PC-3 (cell line): ENCODE data around the gene PABPN1L. TPM values are rescaled to one million over a fixed set of nuclear protein-coding genes. Genes with fewer than 3 reads are reported as not detected.

ENCODE experiments used
- ATAC-seq: fragments of 200-7000 bp; cut with Tn5 transposase; 2 replicates; pipeline ENCODE4 v1.9.1; 2020; ENCODE audit warnings: mild to moderate bottlenecking, moderate library complexity
- BruUV-seq: library from RNA; stranded (reverse); fragments of 400-500 nt; replicated peaks from 2 replicates; lab custom pipeline; 2021; lab: Mats Ljungman, UMichigan
- CTCF ChIA-PET: fragments of 300-600 bp; sonication (Branson Sonifier 250); formaldehyde crosslinking; loops from one replicate; lab custom pipeline; 2022; ENCODE audit warnings: antibody characterized with exemption; lab: Charles Lee
- POLR2A ChIA-PET: fragments of 300-600 bp; sonication (Branson Sonifier 250); formaldehyde crosslinking; loops from one replicate; lab custom pipeline; 2022; ENCODE audit warnings: antibody characterized with exemption; ENCODE audit not compliant: unreplicated experiment; lab: Charles Lee
- DNase-seq: peaks from one replicate; pipeline ENCODE4 v3.0.0-alpha.2; 2015
- H2AFZ ChIP-seq: fragments of 300-600 bp; sonication (generic); 2 replicates; pipeline ENCODE4 v1.6.0; 2016; ENCODE audit warnings: antibody characterized with exemption, low read length
- H3F3A ChIP-seq: fragments of 300-600 bp; sonication (generic); one replicate; pipeline ENCODE4 v1.6.0; 2017; ENCODE audit warnings: antibody characterized with exemption, low read length, control low read depth, mild to moderate bottlenecking; ENCODE audit not compliant: unreplicated experiment
- H3K27ac ChIP-seq: fragments of 300-600 bp; sonication (generic); 2 replicates; pipeline ENCODE4 v1.5.1; 2016; ENCODE audit warnings: mild to moderate bottlenecking, low read length
- H3K27me3 ChIP-seq: fragments of 300-600 bp; sonication (generic); 2 replicates; pipeline ENCODE4 v1.6.1; 2016; ENCODE audit warnings: low read length, mixed read lengths
- H3K36me3 ChIP-seq: fragments of 300-600 bp; sonication (generic); 2 replicates; pipeline ENCODE4 v1.6.1; 2016; ENCODE audit warnings: low read depth, mixed run types, low read length, mixed read lengths
- H3K4me1 ChIP-seq: fragments of 300-600 bp; sonication (generic); 2 replicates; pipeline ENCODE4 v1.5.1; 2016; ENCODE audit warnings: low read length; ENCODE audit not compliant: insufficient read depth
- H3K4me2 ChIP-seq: fragments of 300-600 bp; sonication (generic); 2 replicates; pipeline ENCODE4 v1.6.0; 2016; ENCODE audit warnings: low read length
- H3K4me3 ChIP-seq: fragments of 300-600 bp; sonication (generic); 2 replicates; pipeline ENCODE4 v1.5.1; 2016; ENCODE audit warnings: mild to moderate bottlenecking, low read length, mixed read lengths
- H3K79me2 ChIP-seq: fragments of 300-600 bp; sonication (generic); 2 replicates; pipeline ENCODE4 v1.6.1; 2017; ENCODE audit warnings: low read length, mixed read lengths
- H3K9ac ChIP-seq: fragments of 300-600 bp; sonication (generic); 2 replicates; pipeline ENCODE4 v1.6.0; 2016; ENCODE audit warnings: mild to moderate bottlenecking, low read length
- H3K9me2 ChIP-seq: fragments of 300-600 bp; sonication (generic); replicated peaks from 2 replicates; pipeline ENCODE4 v1.6.1; 2016; ENCODE audit warnings: mixed run types, low read length, mixed read lengths
- H3K9me3 ChIP-seq: fragments of 300-600 bp; sonication (generic); 2 replicates; pipeline ENCODE4 v1.6.1; 2016; ENCODE audit warnings: low read length, mixed read lengths
- H4K20me1 ChIP-seq: fragments of 300-600 bp; sonication (generic); 2 replicates; pipeline ENCODE4 v1.6.1; 2016; ENCODE audit warnings: low read length, mixed read lengths
- EZH2 ChIP-seq: fragments of 300-600 bp; sonication (generic); IDR thresholded peaks from one replicate; pipeline ENCODE4 v1.6.1; 2017; ENCODE audit warnings: antibody characterized with exemption, mild to moderate bottlenecking, low read length; ENCODE audit not compliant: unreplicated experiment
- EZH2phosphoT487 ChIP-seq: fragments of 300-600 bp; sonication (generic); IDR thresholded peaks from 2 replicates; pipeline ENCODE4 v1.6.1; 2018; ENCODE audit warnings: mild to moderate bottlenecking, antibody characterized with exemption, low read length, borderline replicate concordance
- intact Hi-C: fragments of 100-400 bp; cut with micrococcal nuclease; formaldehyde crosslinking; loops from 2 replicates; pipeline ENCODE4 v1.9.0; 2023
- total RNA-seq: library from RNA; depleted of rRNA; stranded (reverse); fragments of >200 nt; gene quantifications from 2 replicates; pipeline ENCODE4 v1.2.3, GENCODE V29; 2014
- TF ChIP-seq, protein P1 (sequence below): fragments of 300-600 bp; sonication (generic); conservative IDR thresholded peaks from 2 replicates; pipeline ENCODE4 v1.5.1; 2017; ENCODE audit warnings: antibody characterized with exemption, low read depth, mild to moderate bottlenecking, low read length

Gene PABPN1L
- total RNA-seq, 1 experiment from 2014 or later: not detected

DNA sequence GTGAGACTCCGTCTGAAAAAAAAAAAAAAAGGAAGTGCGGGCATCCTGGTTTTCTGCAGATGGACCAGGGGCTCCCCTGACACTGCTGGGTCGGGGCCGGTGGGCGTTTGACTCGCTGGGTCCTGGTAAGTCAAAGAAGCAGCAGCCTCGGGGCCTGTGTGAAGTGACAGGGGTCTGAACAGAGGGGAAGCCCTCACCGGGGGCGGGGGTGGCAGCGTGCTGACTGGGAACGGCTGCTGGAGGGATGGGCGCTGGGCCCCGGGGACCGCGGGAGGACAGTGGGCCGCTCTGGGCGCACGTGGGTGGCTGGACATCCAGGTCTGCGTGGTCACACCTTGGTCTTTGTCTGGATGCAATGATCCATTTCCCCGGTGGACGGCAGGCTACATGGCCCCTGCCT, 17.9 kb downstream of the PABPN1L start:
- Histone ChIP-seq H3K9me2 (no peaks in the 10 kb centered on the region), H3F3A (no peaks in the 10 kb centered on the region), H3K4me3 (no peak overlapping the region), H3K27me3 (no peaks in the 10 kb centered on the region), H4K20me1 (no peaks in the 10 kb centered on the region), H2AFZ (no peak overlapping the region), H3K36me3 (no peaks in the 10 kb centered on the region), H3K9ac (no peak overlapping the region), H3K4me1 (no peaks in the 10 kb centered on the region), H3K4me2 (no peak overlapping the region), H3K79me2 (no peaks in the 10 kb centered on the region), H3K27ac (no peak overlapping the region), H3K9me3 (no peaks in the 10 kb centered on the region)
- TF ChIP-seq EZH2phosphoT487 (no peak), EZH2 (no peak)
- no peak for ATAC-seq
- no TSS peak for BruUV-seq
- intact Hi-C loops: no loop called here
- POLR2A ChIA-PET: no interaction called here
- DNase-seq: no peak
- CTCF ChIA-PET: no interaction called here

DNA sequence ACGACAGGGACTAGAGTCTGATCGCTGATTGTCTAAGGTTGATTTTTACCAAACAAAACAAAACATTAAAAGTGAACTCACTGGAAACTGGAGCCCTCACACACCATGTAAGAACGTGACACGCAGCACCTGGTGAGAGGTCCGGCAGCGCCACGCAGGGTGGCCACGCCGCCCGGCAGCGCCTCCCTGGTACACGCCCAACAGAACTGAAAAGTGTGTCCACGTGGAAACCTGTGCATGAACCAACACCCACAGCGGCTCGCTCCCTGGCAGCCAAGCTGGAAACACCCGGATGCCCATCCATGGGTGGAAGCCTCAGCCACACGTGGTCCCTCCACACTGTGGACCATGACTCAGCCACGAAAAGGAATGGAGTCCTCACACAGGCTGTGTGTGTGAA, 18.8 kb downstream of the PABPN1L start:
- Histone ChIP-seq H3K27ac (no peak overlapping the region), H3K9me2 (no peaks in the 10 kb centered on the region), H3K4me2 (no peak overlapping the region), H2AFZ (no peak overlapping the region), H3F3A (no peaks in the 10 kb centered on the region), H3K9ac (no peak overlapping the region), H3K4me3 (no peak overlapping the region), H3K36me3 (no peaks in the 10 kb centered on the region), H3K27me3 (no peaks in the 10 kb centered on the region), H3K4me1 (no peaks in the 10 kb centered on the region), H4K20me1 (no peaks in the 10 kb centered on the region), H3K79me2 (no peaks in the 10 kb centered on the region), H3K9me3 (no peaks in the 10 kb centered on the region)
- ChIA-PET CTCF (no interaction called here), POLR2A (no interaction called here)
- intact Hi-C loops: no loop called here
- TF ChIP-seq EZH2phosphoT487 (no peak), EZH2 (no peak)
- TF ChIP-seq, protein P1, sequence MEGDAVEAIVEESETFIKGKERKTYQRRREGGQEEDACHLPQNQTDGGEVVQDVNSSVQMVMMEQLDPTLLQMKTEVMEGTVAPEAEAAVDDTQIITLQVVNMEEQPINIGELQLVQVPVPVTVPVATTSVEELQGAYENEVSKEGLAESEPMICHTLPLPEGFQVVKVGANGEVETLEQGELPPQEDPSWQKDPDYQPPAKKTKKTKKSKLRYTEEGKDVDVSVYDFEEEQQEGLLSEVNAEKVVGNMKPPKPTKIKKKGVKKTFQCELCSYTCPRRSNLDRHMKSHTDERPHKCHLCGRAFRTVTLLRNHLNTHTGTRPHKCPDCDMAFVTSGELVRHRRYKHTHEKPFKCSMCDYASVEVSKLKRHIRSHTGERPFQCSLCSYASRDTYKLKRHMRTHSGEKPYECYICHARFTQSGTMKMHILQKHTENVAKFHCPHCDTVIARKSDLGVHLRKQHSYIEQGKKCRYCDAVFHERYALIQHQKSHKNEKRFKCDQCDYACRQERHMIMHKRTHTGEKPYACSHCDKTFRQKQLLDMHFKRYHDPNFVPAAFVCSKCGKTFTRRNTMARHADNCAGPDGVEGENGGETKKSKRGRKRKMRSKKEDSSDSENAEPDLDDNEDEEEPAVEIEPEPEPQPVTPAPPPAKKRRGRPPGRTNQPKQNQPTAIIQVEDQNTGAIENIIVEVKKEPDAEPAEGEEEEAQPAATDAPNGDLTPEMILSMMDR: no peak
- no TSS peak for BruUV-seq
- ATAC-seq: no peak
- no peak for DNase-seq

- Histone ChIP-seq H3K4me3 (no peak overlapping the region), H2AFZ (no peak overlapping the region), H3F3A (no peaks in the 10 kb centered on the region), H3K36me3 (no peaks in the 10 kb centered on the region), H3K27ac (no peak overlapping the region), H3K9ac (no peak overlapping the region), H3K27me3 (no peaks in the 10 kb centered on the region), H3K4me2 (no peak overlapping the region), H3K9me2 (no peaks in the 10 kb centered on the region), H4K20me1 (no peaks in the 10 kb centered on the region), H3K4me1 (no peaks in the 10 kb centered on the region), H3K79me2 (no peaks in the 10 kb centered on the region), H3K9me3 (no peaks in the 10 kb centered on the region)
- DNase-seq (no peak), ATAC-seq (no peak)
- TF ChIP-seq, protein P1: no peak
- TF ChIP-seq EZH2: no peak
- TF ChIP-seq EZH2phosphoT487: no peak
- intact Hi-C loops: no loop called here
- CTCF ChIA-PET: no interaction called here
- POLR2A ChIA-PET: no interaction called here
- BruUV-seq: no TSS peak
Measured at GRCh38 chr16:88846088-88846487, 20.4 kb downstream of the PABPN1L start.
